CD1c-positive myeloid dendritic cell (primary cell): Measurements from ENCODE around the gene DNHD1.

Experiments used
- DNase-seq: peaks from one replicate; pipeline ENCODE4 v3.0.0-alpha.2; 2016; ENCODE audit errors: extremely low spot score

The DNHD1 gene, protein sequence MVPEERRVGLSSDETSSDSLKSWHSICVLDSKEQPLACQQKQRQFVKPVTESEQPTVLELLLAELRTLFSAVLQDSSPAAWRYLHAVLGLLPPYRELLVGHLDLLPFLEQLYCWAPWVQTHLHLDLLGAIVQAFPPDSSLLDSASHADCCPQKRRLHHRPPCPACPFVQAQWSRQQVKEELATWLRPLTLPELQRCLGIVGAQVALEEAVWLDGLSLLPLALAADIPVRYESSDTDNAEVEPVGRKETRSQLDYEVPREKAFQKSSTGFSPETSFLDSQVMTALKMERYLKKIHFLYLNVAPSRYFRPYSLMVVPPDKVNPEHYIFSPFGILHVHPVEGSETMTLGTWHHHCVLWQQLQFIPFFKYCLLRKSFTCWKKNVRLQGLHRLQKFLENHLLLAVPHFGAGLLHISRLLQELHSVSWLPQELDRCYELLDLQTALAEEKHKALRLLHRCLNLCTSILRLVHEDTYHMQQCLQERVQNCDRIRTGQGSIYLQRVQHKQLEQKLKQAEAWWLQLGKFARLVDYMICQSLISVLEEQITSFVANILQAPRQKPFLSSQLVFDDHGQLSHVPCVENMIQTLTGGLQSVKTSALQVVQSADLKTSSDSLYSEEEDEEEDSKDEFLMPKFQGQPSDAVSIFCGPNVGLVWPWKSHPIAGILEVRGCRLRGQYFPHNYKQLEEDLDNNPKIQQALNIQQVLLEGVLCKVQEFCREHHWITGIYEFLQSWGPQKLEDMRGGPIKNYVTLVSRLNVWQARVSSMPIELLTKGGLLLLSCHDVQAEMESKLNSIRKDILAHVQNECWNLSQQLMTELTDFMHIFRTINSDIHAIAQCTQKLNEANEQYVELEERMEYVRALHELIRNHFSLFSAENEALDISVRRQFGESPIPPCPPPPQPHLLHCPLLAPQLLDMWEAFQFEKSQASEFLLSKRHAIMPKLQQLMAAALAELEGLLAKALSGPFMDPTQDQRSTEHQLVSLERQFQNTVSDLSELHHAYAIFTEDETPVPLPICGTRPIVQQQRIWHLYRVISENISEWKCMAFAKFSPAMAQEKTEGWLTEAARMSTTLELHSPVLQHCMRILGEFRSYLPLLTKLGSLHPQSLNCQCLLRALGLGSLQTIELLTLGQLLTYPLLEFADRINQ (N-terminal part only)

DNA sequence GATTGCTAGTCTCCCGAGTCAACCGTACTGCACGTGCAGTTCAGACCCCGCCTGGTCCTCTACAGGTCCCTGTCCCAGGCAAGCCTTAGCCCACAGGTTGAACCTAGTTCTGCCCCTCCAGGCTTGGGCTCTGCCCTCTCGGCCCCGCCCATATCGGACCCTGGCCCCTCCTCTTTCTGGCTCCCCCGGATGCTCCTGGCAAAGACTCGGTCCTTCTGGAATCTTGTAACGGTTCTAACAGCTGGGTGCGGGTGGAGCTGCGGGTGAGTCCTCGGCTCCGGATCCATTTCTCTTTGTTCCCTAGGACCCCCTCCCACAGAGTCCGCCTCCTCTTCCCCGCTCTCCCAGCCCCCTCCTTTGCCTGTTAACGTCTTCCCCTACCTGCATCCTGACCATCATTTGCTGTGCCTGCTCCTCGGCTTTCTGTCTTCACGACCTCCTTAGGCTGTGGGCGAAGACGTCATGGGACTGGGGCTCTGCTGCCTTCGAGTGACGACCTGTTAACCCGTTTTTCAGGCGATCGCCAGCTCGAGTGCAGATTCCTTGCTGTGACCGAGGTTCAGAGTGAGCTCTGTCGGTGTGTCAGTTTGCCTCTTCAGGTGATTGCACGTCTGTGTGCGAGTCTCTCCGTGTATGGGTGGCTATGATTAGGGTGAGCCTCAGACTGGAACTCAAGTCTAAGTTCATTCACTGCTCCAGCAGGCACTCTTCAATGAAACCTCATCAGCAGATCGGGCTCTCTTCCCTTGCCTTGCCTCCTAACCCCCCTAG is at the start of gene DNHD1:
Gene DNHD1 (plus strand): TSS at position 212 of the 771 bp plus-strand sequence. CDS start 936 bp downstream, outside the sequence.
- DNase-seq, result no peak

- no peak for DNase-seq
These were observed 48.5 kb upstream of the DNHD1 start for GRCh38 chr11:6448574-6448973.

DNA sequence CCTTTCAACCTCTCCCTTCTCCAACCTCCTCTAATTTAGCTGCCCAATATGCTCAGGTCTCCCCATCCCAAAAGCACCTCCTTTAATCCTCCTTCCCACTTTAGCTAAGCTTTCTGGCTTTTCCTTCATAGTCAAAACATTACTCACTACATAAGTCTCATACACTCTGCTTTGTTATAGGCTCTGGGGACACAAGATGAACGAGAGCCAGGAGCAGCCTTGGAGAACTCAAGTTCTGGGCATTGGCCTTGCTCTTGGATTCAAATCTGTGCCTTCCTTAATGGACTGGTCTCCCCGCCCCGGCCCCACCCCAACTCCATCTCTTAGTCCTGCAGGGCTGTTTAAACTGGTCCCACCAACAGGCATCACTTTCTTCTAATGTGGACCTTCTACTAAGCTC is 44.9 kb upstream of the DNHD1 start:
- DNase-seq, result no peak

DNA sequence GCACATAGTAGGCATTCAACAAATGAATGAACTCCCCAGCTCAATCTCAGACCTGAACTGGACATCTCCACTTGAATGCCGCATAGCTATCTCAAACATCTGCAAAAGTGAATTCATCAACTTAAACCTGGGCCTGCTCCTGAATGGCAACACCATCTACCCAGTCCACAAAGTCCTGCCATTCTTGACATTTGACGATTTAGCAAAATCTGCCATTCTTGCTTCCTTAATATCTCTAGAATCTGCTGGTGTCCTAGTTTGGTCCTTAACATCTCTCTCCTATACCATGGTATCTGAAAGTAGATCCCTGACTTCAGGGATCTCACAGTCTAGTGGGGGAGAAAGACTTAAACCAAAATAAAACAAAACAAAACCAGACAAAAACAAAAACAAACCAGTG is 43.9 kb upstream of the DNHD1 start:
- no peak for DNase-seq

- no peak for DNase-seq
These were observed 42.0 kb upstream of the DNHD1 start for GRCh38 chr11:6455070-6455469.

GRCh38 chr11:6456361-6457073 is 40.6 kb upstream of the DNHD1 start:
- no peak for DNase-seq

DNA sequence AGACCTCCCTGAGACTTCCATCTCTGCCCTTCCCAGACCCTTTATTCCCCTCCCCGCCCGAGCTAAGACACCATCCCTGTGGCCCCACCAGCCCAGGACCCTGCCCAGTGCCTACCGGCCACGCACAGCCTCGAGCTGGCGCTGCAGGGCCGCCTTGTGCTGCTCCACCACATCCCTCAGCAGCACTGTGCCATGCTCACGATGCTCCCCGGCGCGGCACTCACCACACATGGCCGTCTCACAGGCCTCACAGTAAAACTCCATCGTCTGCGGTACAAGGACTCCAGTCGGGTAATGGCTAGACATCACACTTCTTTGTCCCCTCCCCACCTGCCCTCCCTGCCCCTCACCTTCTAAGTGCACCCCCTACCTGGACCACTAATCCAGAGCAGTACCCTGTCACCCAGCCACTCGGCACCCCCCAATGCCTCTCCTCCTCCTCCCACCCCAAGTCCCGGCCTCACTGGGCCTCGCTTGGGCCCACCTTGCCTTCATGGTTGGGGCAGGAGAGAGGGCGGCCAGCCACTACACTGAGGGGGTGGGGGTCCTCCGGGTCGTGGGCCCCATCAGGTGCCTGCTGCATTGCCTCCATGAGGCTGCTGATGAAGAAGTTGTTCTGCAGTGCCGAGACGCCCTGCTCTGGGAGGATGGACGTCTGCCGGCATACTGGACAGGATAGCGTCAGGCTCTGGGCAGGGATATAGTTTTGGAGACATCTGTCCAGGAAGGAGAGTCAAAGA is 39.3 kb upstream of the DNHD1 start:
- DNase-seq, result no peak

- DNase-seq, result no peak
These were observed 38.6 kb upstream of the DNHD1 start for GRCh38 chr11:6458352-6459098.

DNA sequence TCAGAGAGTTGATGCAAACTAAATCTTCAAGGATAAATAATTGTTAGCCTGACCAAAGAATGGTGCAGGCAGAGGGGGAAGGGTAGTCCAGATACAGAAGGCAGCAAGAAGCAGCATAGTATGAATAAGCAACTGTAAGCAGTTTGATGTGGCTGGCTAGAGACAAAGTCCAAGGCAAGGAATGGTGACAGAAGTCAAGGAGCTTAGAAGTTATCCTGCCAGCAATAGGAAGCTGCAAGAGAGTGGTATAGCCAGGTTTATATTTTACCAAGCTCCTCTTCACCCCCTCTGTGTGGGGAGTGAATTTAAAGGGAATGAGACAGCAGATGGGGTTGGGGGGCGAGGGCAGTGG is 38.0 kb upstream of the DNHD1 start:
- no peak for DNase-seq

- peak; percentile 66 for DNase-seq
These were observed 28.2 kb upstream of the DNHD1 start for GRCh38 chr11:6468712-6469495.

- no peak for DNase-seq
These were observed 27.5 kb upstream of the DNHD1 start for GRCh38 chr11:6469599-6469998.

- DNase-seq, result no peak
These were observed 24.1 kb upstream of the DNHD1 start for GRCh38 chr11:6472934-6473333.

- peak; percentile 76 for DNase-seq
These were observed 23.3 kb upstream of the DNHD1 start, which contains the start of gene TRIM3 for GRCh38 chr11:6473451-6474412. TSS of gene TRIM3 (minus strand) at chr11:6473941. CDS start at chr11:6465695, 8,246 bp downstream.

DNA sequence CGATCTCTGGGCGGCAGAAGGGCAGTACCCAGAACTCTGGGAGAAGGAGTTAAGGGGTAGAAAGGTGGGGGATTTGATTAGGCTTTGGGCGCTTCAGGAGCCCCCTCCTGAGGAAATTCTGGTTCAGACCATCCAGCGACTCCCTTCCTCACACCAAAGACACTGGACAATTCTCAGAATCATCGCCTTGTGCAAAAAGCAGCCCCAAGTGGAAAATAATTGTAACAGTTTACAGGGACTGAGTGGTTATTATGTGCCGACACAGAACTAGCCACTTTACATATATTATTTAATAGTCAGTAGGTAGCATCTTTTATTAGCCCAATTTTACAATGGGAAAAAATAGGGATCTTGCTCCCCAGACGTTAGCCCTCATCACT is 22.7 kb upstream of the DNHD1 start:
- no peak for DNase-seq

DNA sequence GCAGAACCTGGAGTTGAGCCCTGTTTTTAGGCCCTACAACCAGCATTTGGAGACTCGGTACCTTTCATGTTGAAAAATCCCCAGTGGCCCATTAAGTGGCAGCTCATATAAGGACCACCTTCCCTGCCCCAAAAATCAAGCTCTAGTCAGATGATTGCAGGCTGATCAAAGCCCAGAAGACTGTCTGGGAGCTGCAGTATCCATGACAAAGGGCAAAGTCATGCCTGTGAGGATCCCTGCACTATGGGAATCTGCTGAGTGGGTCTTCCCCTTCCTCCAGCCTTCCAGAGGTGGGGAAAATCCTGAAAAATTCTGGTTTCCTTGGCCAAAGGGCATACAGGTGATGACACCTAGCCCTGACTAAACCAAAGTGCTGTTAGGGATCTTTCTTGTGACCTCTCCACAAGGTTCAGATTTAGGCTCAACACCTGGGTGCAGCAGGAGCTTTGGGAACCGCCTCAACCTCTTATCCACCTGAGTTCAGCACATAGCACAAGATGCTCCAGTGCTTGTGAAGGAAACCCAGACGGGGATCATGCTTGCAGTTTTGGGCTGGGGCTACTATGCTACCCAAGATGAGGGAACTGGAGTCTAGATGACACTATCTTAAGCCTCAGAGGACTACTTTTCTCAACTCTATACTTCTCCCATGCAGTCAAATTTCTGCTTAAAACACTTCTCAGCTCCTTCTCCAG is 22.1 kb upstream of the DNHD1 start:
- DNase-seq, result no peak

DNA sequence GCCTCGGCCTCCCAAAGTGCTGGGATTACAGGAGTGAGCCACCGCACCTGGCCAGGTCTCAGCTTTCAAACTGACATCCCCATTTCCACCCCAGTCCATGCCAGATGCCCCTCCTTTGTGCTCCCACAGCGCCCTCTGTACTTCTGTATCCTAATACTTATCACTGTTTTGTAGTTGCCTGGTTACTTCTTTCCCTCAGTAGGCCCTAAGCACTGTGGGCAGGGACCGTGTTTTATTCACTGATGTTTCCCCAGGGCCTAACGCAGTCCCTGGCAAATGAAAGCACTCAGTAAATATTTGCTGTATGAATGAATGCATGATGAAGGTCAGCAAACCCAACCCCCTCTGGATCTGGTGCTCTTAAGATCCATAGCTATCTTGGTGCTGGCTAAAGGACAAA is 21.1 kb upstream of the DNHD1 start:
- no peak for DNase-seq

DNA sequence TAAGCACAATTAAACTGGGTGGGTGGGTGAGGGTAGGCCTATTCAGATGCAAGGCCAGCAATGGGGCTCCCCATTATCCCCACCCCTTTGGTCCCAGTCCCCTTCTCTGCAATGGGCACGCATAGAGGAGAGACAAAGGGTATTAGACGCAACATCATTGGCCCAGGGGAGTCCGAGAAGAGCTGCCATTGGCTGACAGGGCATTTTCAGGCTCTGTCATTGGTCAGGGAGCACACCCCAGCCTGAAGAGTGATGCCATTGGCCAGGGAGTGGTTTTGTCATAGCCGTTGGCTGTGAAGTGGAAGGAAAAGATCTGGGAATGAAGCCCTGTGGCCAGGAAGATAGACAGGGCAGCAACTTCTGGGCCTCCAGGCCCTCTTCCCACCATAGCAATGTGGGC is 20.5 kb upstream of the DNHD1 start:
- no peak for DNase-seq
